Activated T-cell treated with anti-CD3 and anti-CD28 coated beads, Interleukin-2, amount 50 U/mL, for 24 hours (primary cell): ENCODE results near the gene ETV4.

Experiments used
- DNase-seq: peaks from one replicate; pipeline ENCODE4 v3.0.0-alpha.2; 2020
- H3K27ac Mint-ChIP-seq: 2 replicates; pipeline ENCODE4 v1.8.0; 2020; ENCODE audit warnings: mild to moderate bottlenecking, mixed read lengths
- H3K27me3 Mint-ChIP-seq: 2 replicates; pipeline ENCODE4 v1.8.0; 2020; ENCODE audit warnings: mixed read lengths
- H3K36me3 Mint-ChIP-seq: 2 replicates; pipeline ENCODE4 v1.8.0; 2020; ENCODE audit warnings: low read depth, mixed read lengths
- H3K4me1 Mint-ChIP-seq: 2 replicates; pipeline ENCODE4 v1.8.0; 2020; ENCODE audit warnings: low read depth, mixed read lengths
- H3K4me3 Mint-ChIP-seq: 2 replicates; pipeline ENCODE4 v1.8.0; 2020; ENCODE audit warnings: mild to moderate bottlenecking, moderate library complexity, mixed read lengths
- H3K9me3 Mint-ChIP-seq: 2 replicates; pipeline ENCODE4 v1.8.0; 2020; ENCODE audit warnings: mixed read lengths

ETV4 gene

GRCh38 chr17:43559161-43559816 lies 13.1 kb upstream of the ETV4 start:
- H3K27ac Mint-ChIP-seq: no peak overlapping the region
- H3K4me3 Mint-ChIP-seq: no peak overlapping the region
- peaks cover 5% of the 10 kb centered on the region for H3K4me1 Mint-ChIP-seq
- no peaks in the 10 kb centered on the region for H3K9me3 Mint-ChIP-seq
- DNase-seq: no peak
- peaks cover 40% of the 10 kb centered on the region for H3K27me3 Mint-ChIP-seq
- H3K36me3 Mint-ChIP-seq: no peaks in the 10 kb centered on the region

GRCh38 chr17:43558805-43559160 lies 12.6 kb upstream of the ETV4 start:
- Mint-ChIP-seq H3K9me3 (no peaks in the 10 kb centered on the region), H3K27ac (no peak overlapping the region), H3K27me3 (peaks cover 41% of the 10 kb centered on the region), H3K4me3 (no peak overlapping the region), H3K36me3 (no peaks in the 10 kb centered on the region), H3K4me1 (peaks cover 5% of the 10 kb centered on the region)
- no peak for DNase-seq

DNA sequence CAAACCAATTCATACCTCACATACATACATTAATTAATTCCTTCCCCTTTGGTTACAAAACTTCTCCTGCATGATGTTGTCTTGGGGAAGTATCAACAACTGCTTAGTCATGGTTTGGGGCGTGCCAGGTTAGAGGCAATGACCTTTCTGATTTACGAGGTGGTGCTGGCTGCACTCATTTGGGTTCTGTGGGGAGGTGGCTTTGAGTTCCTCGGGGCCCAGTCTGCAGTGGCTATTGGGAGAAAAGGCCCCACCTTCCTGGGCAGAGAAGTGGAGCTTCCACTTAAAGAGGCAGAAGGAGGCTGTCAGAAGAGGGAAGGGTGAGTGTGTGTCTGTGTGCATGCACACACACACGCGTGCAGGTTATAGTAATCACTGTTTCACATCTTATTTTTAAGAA lies 10.2 kb upstream of the ETV4 start:
- no peaks in the 10 kb centered on the region for H3K9me3 Mint-ChIP-seq
- no peak overlapping the region for H3K4me3 Mint-ChIP-seq
- DNase-seq: no peak
- H3K4me1 Mint-ChIP-seq: peaks cover 5% of the 10 kb centered on the region
- H3K36me3 Mint-ChIP-seq: no peaks in the 10 kb centered on the region
- peaks cover 33% of the 10 kb centered on the region for H3K27me3 Mint-ChIP-seq
- H3K27ac Mint-ChIP-seq: no peak overlapping the region

- Mint-ChIP-seq H3K9me3 (no peaks in the 10 kb centered on the region), H3K27me3 (peaks cover 38% of the 10 kb centered on the region), H3K27ac (no peak overlapping the region), H3K4me1 (peaks cover 5% of the 10 kb centered on the region), H3K36me3 (no peaks in the 10 kb centered on the region), H3K4me3 (no peak overlapping the region)
- no peak for DNase-seq
These were observed 8.7 kb upstream of the ETV4 start for GRCh38 chr17:43554857-43555256.

DNA sequence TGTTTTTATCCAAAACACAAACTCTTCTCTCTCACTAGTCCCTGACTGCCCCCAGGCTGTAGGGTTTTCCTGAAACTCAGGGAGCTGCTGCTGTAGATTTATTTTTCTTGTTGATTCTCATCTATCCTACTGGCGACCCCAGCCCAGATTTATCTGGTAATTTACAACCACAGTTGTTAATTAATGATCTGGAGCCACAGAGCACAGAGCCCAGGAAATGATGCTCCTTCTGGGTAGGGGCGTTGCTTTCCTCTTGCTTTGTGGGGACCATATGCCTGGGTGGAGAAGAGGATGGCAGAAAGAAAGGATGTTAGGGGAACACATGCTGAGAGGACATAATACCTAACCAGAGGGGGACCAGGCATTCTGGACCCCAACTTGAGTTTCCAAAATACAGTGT lies 7.4 kb upstream of the ETV4 start:
- H3K4me3 Mint-ChIP-seq: no peak overlapping the region
- no peak overlapping the region for H3K27ac Mint-ChIP-seq
- H3K9me3 Mint-ChIP-seq: no peaks in the 10 kb centered on the region
- peaks cover 4% of the 10 kb centered on the region for H3K4me1 Mint-ChIP-seq
- DNase-seq: no peak
- H3K36me3 Mint-ChIP-seq: no peaks in the 10 kb centered on the region
- peaks cover 51% of the 10 kb centered on the region for H3K27me3 Mint-ChIP-seq

GRCh38 chr17:43552229-43552837 lies 6.2 kb upstream of the ETV4 start:
- Mint-ChIP-seq H3K27ac (no peak overlapping the region), H3K36me3 (no peaks in the 10 kb centered on the region), H3K27me3 (peaks cover 61% of the 10 kb centered on the region), H3K4me3 (no peak overlapping the region), H3K9me3 (no peaks in the 10 kb centered on the region), H3K4me1 (peaks cover 10% of the 10 kb centered on the region)
- DNase-seq: no peak

GRCh38 chr17:43550754-43551153 lies 4.6 kb upstream of the ETV4 start:
- Mint-ChIP-seq H3K4me3 (no peak overlapping the region), H3K27me3 (peaks cover 66% of the 10 kb centered on the region), H3K36me3 (no peaks in the 10 kb centered on the region), H3K4me1 (peaks cover 16% of the 10 kb centered on the region), H3K9me3 (no peaks in the 10 kb centered on the region), H3K27ac (no peak overlapping the region)
- DNase-seq: no peak

DNA sequence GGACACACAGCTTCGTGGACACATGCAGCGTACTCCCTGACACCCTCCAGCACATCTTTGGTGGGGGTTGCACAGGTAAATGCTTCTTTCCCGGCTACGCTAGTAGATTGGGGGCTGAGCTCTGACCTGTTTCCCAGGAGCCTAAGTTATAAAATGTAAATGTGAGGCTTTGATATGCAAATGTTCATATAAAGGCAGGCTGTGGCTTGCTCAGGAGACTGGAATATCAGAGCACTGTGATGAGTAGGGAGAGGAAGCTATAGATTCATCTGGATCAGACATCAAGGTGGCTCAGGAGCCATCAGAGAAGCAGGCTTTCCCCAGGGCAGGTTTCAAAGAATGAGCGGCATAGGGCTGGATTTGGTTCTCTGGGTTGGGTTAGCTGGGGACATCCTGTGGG lies 3.4 kb upstream of the ETV4 start:
- H3K4me1 Mint-ChIP-seq: peaks cover 21% of the 10 kb centered on the region
- no peak overlapping the region for H3K4me3 Mint-ChIP-seq
- H3K27ac Mint-ChIP-seq: no peak overlapping the region
- peaks cover 68% of the 10 kb centered on the region for H3K27me3 Mint-ChIP-seq
- no peaks in the 10 kb centered on the region for H3K36me3 Mint-ChIP-seq
- H3K9me3 Mint-ChIP-seq: no peaks in the 10 kb centered on the region
- DNase-seq: no peak

DNA sequence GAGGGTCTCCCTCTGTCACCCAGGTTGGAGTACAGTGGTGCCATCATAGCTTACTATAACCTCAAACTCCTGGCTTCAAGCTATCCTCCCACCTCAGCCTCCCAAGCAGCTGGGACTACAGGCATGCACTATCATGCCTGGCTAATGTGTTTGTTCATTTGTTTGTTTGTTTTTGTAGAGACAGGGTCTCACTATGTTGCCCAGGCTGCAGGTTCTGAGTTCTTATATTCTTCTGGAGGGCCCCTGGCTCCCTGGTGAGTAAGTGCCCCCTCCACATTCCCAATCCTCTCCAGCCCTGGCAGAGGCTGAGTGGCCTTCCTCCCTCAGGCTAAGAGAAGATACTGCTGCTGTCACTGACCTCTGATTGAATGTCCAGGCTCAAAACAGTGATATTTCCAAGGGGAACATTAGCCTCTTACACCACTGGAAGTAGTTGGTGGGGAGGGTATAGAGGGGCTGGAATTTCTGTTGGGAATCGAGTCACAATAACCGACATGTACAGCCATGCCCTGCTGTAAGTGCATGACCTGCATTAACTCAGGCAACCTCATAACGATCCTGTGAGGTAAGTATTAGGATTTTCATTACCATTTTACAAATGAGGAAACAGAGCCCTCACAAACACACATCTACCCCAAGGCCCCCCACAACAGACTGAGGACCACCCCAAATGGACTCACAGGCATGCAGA lies 2.7 kb upstream of the ETV4 start:
- Mint-ChIP-seq H3K36me3 (no peaks in the 10 kb centered on the region), H3K27ac (no peak overlapping the region), H3K9me3 (no peaks in the 10 kb centered on the region), H3K4me3 (no peak overlapping the region), H3K4me1 (peaks cover 21% of the 10 kb centered on the region), H3K27me3 (peaks cover 70% of the 10 kb centered on the region)
- DNase-seq: no peak

- H3K9me3 Mint-ChIP-seq: no peaks in the 10 kb centered on the region
- peaks cover 21% of the 10 kb centered on the region for H3K4me1 Mint-ChIP-seq
- DNase-seq: no peak
- no peaks in the 10 kb centered on the region for H3K36me3 Mint-ChIP-seq
- H3K27me3 Mint-ChIP-seq: peaks cover 76% of the 10 kb centered on the region
- H3K4me3 Mint-ChIP-seq: no peak overlapping the region
- H3K27ac Mint-ChIP-seq: no peak overlapping the region
These were observed 1.6 kb upstream of the ETV4 start for GRCh38 chr17:43547659-43548256.

DNA sequence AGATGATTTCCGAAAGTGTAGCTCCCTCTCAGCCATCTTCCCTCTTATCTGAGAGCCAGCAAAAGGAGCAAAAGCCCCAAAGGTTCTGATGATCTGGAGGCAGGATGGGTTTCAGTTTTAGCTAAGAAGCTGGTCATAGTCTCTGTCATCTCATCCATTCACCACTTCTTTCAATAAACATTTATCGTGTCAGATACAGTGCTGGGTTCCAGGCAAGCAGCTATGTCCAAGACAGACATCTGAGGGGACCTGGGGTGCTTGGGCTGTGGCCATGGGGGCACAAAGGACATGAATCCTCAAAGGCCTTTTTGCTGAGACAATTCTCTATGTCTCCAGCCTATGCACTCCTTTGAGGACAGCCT lies 1.0 kb upstream of the ETV4 start:
- H3K4me3 Mint-ChIP-seq: peak overlapping the region; percentile 80
- no peaks in the 10 kb centered on the region for H3K36me3 Mint-ChIP-seq
- peaks cover 77% of the 10 kb centered on the region for H3K27me3 Mint-ChIP-seq
- peaks cover 21% of the 10 kb centered on the region for H3K4me1 Mint-ChIP-seq
- H3K9me3 Mint-ChIP-seq: no peaks in the 10 kb centered on the region
- no peak overlapping the region for H3K27ac Mint-ChIP-seq
- DNase-seq: no peak

GRCh38 chr17:43545383-43545632 lies 832 bp downstream of the ETV4 start:
- no peaks in the 10 kb centered on the region for H3K9me3 Mint-ChIP-seq
- peaks cover 21% of the 10 kb centered on the region for H3K4me1 Mint-ChIP-seq
- H3K36me3 Mint-ChIP-seq: no peaks in the 10 kb centered on the region
- no peak for DNase-seq
- no peak overlapping the region for H3K27ac Mint-ChIP-seq
- peak overlapping the region; percentile 80 for H3K4me3 Mint-ChIP-seq
- peaks cover 68% of the 10 kb centered on the region for H3K27me3 Mint-ChIP-seq

- Mint-ChIP-seq H3K9me3 (no peaks in the 10 kb centered on the region), H3K27me3 (peaks cover 56% of the 10 kb centered on the region), H3K4me1 (peaks cover 21% of the 10 kb centered on the region), H3K4me3 (peak overlapping the region; percentile 35), H3K36me3 (no peaks in the 10 kb centered on the region), H3K27ac (no peak overlapping the region)
- no peak for DNase-seq
These were observed 2.2 kb downstream of the ETV4 start for GRCh38 chr17:43543771-43544575.

- no peak for DNase-seq
- H3K4me1 Mint-ChIP-seq: peaks cover 21% of the 10 kb centered on the region
- no peak overlapping the region for H3K27ac Mint-ChIP-seq
- H3K9me3 Mint-ChIP-seq: no peaks in the 10 kb centered on the region
- no peak overlapping the region for H3K4me3 Mint-ChIP-seq
- H3K27me3 Mint-ChIP-seq: peaks cover 51% of the 10 kb centered on the region
- no peaks in the 10 kb centered on the region for H3K36me3 Mint-ChIP-seq
These were observed 2.8 kb downstream of the ETV4 start for GRCh38 chr17:43543300-43543699.

- Mint-ChIP-seq H3K4me1 (peaks cover 20% of the 10 kb centered on the region), H3K4me3 (no peak overlapping the region), H3K27me3 (peaks cover 46% of the 10 kb centered on the region), H3K9me3 (no peaks in the 10 kb centered on the region), H3K27ac (no peak overlapping the region), H3K36me3 (no peaks in the 10 kb centered on the region)
- no peak for DNase-seq
These were observed 3.3 kb downstream of the ETV4 start for GRCh38 chr17:43542859-43543258.
